GM18951 (cell line): ENCODE results near the gene HOXB9.
A peak's percentile ranks its signal among the peaks of the same experiment; 100 is the strongest.

Source experiments
- POLR2A ChIP-seq: IDR thresholded peaks from 4 replicates; pipeline ENCODE4 v1.6.1; 2011; ENCODE audit warnings: mild to moderate bottlenecking; ENCODE audit not compliant: insufficient read length, insufficient read depth; ENCODE audit errors: extremely low read depth
- in situ Hi-C: fragments of 300-500 bp; cut with MboI; formaldehyde crosslinking; loops from one replicate; pipeline ENCODE4 v1.12.0; 2022; ENCODE audit warnings: low sequenced_read_pairs, mixed read lengths, inconsistent platforms; ENCODE audit not compliant: unreplicated experiment

HOXB9 gene

DNA sequence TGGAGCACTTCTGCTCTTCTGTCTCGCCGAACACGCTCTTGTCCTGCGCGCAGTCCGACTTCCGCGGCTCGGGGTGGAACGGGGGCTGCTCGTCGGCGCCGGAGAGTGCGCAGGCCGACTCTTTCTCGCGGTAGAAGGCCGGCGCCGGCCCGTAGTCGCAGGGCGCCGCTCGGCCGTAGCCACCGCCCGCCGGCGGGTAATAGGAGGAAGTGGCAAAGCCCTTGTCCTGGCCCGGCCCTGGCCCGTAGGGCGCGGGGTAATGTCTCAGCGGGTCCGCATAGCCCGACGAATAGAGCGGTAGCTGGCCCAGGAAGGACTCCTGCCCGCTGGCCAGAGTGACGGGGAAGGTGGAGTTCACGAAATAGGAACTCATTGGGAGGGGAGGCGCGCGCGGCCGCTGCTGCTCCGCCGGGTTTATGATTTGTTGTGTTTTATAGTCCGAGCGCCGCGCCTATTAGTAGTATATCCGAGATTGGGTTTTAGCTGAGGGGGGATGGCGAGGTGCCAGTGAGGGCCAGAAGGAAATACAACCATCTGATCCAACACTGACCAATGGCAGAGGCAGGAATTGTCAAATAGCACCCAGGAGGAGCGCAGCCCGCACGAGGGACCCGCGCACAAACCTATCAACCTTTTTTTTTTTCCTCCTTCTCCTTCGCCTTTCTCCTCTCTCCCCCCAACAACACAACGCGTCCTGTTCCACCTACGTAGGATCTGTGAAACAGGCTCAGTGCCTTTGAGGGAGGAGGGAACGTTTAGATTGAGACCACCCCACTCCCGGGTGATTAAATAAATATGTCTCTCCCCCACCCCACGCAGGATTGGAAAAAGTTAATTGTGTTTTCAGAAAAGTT, 28.2 kb downstream of the HOXB9 start:
- peak; percentile 37 for TF ChIP-seq POLR2A
- in situ Hi-C loops: no loop called here

DNA sequence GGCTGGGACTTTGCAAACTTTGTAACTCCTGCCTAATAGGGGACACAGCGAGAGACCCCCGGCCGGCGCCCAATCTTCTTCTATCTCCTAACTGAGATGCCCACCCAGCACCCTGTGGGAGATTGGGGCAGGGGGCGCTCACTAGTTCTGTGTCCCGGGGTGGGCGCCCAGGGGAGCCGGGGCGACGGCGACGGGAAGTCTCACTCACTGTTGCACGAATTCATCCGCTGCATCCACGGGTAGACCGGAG, 28.7 kb downstream of the HOXB9 start:
- in situ Hi-C loops: no loop called here
- no peak for TF ChIP-seq POLR2A

DNA sequence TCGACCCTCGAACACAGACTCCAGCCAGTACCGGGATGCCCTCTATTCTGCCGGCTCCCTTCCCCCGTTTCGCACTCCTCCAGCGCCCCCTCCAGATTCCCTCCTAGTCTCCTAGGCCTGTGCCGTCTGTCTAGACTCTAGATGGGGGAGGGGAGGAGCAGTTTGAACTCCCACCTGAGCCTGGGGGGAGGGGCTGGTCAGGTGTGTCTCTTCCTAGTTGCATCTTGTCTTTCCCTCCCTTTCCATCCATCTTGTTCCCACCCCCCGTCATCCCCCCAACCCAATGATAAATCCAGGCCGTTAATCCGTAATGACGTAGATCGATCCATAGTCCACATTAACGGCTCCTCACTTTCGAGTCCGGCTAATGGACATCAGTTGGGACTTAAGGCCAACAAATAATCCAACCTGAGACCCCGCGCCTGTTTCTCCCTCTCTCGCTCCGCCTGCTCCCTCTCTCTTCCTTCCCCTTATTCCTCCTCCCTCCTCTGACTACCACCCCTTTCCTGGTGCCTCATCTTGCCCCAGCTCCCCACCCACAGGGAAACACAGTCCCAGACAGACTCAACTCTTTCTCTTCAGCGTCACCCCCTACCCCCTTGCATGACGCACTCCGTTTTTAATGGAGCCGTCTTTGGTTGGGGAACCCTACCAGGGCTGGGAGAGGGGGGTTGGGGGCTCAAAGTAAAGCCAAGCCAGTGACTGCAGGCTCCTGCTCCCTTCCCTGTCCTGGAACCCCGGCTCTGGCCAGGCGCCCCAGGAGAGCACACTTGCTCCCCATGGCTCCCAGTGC, 29.2 kb downstream of the HOXB9 start:
- in situ Hi-C loops: no loop called here
- TF ChIP-seq POLR2A: no peak

DNA sequence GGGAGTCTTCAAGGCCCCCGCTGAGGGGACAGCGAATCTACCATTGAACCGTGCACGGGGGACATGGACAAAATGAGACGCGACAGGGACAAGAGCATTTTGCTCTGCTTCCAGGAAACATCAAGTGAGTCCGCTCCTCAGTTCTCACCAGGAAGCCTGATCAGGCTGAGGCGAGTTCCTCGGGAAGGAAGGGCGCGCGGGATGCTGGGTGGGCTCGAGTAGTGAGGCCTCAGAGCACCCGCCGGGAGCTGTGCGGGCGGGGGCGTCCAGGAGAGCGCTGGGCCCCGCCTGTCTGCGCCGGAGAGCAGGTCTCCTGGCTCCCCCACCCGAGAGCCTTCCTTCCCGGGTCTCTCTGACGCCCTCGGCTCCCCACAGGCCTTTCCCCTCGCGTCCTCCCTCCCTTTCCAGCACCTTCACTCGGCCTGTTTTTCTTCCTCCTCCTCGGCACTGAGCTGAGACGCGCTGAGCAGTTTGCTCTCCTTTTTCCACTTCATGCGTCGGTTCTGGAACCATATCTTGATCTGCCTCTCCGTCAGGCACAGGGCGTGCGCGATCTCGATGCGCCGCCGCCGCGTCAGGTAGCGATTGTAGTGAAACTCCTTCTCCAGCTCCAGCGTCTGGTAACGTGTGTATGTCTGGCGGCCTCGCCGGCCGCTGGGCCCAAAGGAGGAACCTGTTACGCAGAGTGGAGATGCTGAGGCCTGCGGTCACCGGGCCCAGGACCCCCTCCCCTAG, 30.0 kb downstream of the HOXB9 start:
- in situ Hi-C loops: no loop called here
- no peak for TF ChIP-seq POLR2A

DNA sequence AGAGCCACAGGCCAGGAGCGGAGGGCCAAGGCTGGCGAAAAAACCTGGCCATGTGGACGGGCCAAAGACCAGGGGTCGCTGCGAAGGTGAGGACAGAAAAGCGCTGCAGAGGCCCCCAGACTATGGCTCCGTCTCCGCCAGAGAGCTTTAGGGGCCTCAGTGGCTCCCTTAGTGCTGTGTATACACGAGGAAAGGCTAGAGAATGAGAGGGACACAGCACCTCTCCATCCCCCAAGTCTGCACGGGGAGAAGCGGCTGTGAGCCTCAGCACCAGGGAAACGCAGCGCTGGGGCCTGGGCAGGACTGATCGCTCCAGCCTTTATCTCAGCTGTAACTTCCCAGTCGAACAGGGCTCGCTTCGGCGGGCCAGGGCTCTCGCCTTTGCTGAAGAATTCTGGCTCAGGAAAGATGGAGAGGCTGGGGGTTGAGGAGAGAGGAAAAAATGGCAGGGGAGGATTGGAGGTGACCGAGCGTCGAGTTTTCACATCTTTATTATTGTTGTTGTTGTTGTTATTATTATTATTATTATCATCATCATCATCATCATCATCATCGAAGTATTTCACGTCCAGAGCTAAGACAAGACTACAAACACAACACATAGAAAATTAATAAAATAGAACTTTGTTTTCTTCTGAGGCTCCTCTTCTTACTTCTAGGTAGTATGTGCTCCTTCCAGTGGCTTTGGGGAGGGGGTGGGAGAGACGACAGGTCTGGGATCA, 30.7 kb downstream of the HOXB9 start:
- in situ Hi-C loops: no loop called here
- no peak for TF ChIP-seq POLR2A

DNA sequence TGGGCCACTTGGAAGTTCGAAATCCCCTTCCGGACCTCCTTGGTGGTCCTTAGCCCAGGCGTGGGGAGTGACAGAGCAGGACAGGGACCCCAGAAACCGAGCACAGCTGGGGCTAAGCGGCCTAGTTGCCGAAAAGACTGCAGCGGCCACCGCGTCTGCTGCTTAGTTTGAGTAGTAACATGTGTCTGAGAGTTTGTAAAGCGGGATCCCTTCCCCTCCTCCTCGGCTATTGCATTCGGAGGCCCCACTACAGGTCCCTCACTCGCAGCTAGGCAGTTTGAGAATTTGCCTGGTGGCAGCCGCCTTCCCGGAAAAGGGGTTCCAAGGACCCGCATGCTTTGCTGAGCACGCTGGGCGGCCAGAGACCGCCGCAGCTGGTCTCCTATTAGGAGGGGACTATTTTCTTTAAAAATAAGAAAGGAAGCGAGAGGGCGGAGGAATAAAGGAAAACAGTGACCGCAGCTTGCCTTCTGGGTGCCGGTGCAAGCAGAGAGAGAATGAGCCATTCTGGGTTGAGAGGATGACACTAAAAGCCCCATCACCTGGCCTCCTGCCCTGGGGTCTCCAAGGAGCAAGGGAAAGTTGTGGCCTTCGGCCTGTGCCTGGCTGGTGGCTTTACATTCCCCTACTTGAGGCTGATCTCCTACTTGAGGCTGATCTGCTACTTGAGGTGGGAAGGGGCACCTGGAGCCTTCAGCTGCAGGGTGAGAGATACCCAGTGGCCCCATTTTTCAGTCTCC, 31.4 kb downstream of the HOXB9 start:
- in situ Hi-C loops: no loop called here
- TF ChIP-seq POLR2A: no peak

DNA sequence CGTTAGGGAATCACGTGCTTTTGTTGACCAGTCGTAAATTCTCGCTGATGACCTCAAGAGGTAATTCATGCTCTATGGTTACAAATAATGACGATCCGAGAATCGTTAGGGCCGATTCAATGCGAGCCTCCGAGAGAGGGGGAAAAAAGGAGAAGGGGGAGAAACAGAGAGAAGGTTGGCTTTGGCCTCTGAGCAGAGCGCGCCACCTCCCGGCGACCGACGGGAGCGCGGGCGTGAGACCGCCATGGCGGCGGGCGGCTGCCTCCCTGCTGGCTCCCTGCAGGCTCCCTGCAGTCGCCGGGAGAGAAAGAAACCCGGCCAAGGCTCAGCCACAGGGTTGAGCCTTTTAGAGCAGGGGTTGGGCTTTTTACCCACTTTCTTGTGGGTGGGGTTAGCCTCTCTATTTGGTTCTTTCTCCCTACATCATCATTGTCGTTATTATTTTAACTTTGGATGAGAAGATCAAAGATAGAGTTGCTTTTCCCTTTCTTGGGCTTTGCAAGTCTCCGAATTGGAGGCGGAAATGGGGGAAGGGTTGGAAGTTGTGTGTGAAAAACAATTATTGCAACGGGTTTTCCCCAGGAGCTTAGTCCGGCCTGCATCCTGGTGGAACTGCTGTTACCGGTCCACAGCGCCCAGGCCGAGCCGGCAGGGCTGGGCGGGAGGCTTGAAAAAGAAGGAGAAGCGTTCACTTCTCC, 32.2 kb downstream of the HOXB9 start:
- TF ChIP-seq POLR2A: no peak
- in situ Hi-C loops: no loop called here

DNA sequence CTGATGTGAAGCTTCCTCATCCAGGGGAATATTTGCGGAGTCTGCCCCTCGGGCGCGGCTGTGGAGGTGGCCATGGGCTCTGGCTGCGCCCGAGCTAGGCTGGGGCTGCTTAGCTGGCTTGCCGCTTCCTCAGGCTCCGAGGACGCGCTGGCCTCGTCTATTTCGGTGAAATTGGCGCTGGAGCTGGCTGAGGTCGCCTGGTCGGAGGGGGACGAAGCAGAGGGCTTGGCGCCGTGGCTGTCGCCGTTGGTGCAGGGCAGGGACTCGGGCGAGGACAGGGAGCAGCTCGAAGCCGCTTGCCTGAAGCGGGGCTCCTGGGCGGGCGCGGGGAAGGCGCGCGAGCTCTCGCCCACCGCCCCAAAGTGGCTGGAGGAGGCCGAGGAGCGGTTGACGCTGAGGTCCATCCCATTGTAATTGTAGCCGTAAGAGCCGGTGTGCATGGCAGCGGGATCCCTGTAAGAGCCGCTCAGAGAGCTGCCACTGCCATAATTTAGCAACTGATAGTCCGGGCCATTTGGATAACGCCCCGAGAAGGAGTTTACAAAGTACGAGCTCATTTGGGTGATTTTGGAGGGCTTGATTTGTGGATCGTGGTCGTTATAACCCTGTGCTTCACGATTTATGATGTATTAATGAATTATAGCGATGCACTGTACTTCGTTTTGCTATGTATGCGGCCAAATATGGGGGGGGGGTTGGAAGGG, 32.9 kb downstream of the HOXB9 start, which contains the start of gene HOXB5:
Gene HOXB5 (minus strand): TSS at position 654 of the 704 bp plus-strand sequence. CDS start 97 bp downstream, at position 557.
- TF ChIP-seq POLR2A: no peak
- in situ Hi-C loops: no loop called here

DNA sequence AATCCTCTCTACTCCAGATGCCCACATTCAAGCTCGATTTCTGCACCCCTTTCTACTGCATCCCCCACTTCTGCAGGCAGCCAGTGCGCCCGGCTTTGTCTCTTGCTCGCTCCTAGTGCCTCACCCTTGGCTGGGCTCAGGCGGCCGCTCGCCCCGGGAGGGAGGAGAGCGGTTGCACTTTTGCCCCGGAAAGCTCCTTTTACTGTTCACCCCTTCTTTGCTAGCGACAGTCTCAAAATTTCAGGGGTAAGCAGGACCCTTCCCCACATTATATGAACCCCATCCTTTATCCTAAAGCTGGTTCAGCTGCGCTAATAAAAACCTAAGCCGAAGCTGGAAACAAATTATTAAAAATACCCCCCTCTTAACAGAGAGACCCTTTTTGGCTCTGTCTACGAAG, 33.6 kb downstream of the HOXB9 start:
- TF ChIP-seq POLR2A: no peak

DNA sequence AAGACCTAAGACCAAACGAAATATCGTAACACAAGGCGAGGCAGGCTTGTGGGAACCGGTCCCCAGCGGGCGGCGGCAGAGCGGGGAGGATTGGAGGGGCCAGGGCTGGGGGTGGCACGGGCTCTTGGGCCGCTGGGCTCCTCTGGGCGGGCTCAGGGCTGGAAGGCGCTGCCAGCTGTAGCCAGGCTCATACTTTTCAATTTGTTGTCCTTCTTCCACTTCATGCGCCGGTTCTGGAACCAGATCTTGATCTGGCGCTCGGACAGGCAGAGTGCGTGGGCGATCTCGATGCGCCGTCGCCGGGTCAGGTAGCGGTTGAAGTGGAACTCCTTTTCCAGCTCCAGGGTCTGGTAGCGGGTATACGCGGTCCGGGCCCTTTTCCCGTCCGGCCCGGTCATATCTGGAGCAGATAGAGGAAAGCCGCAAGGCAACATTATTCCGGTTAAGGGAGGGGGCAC, 34.1 kb downstream of the HOXB9 start:
- in situ Hi-C loops: no loop called here
- no peak for TF ChIP-seq POLR2A

More for the DNA sequence above, 33.6 kb downstream of the HOXB9 start:
- in situ Hi-C loops: no loop called here
